ENCODE data around the gene GPSM1.

- TF ChIP-seq FOXA1 (IDR thresholded peaks at IDR 0.05) (no peak), SUZ12 (IDR thresholded peaks at IDR 0.05) (no peak)
Measured at GRCh38 chr9:136366826-136367225, 39.5 kb downstream of the GPSM1 start.

All from HEK293T (cell line).